H1 (cell line): ENCODE results near the gene CYP4V2. TPM values are rescaled to one million over a fixed set of nuclear protein-coding genes. Genes with fewer than 3 reads are reported as not detected.

Experiments
- CTCF ChIA-PET: fragments of 300-600 bp; sonication (Branson Sonifier 250); formaldehyde crosslinking; loops from one replicate; lab custom pipeline; 2021; ENCODE audit not compliant: partially characterized antibody; lab: Charles Lee
- POLR2A ChIA-PET: fragments of 300-600 bp; sonication (Branson Sonifier 250); formaldehyde crosslinking; loops from one replicate; lab custom pipeline; 2021; ENCODE audit warnings: inconsistent platforms; ENCODE audit not compliant: partially characterized antibody; lab: Charles Lee
- DNase-seq, 2 experiments: peaks; one replicate each; pipeline versions ENCODE4 v3.0.0 to v3.0.0-alpha.2; 2010 to 2022; ENCODE audit warnings: low spot score in 2 of 2, low read depth in 1 of 2, mixed read lengths in 1 of 2
- FAIRE-seq: peaks from 2 replicates; lab custom pipeline; 2011; peaks lifted over from hg19 to GRCh38; lab: Jason Lieb, UNC
- H2AFZ ChIP-seq: 2 replicates; pipeline ENCODE4 v1.8.1; 2012; ENCODE audit warnings: low read length, inconsistent platforms
- H2AK5ac ChIP-seq: 2 replicates; pipeline ENCODE4 v1.6.1; 2013; ENCODE audit warnings: low read depth, low read length
- H2BK120ac ChIP-seq: replicated peaks from 2 replicates; pipeline ENCODE3; 2013; ENCODE audit warnings: low read depth, low read length, inconsistent platforms
- H2BK12ac ChIP-seq: 2 replicates; pipeline ENCODE4 v1.6.1; 2013; ENCODE audit warnings: low read depth, low read length
- H2BK15ac ChIP-seq: 2 replicates; pipeline ENCODE4 v1.6.1; 2013; ENCODE audit warnings: low read length
- H2BK20ac ChIP-seq: 2 replicates; pipeline ENCODE4 v1.6.1; 2013; ENCODE audit warnings: low read length
- H2BK5ac ChIP-seq: 2 replicates; pipeline ENCODE4 v1.6.1; 2013; ENCODE audit warnings: low read depth, low read length
- H3K14ac ChIP-seq: 2 replicates; pipeline ENCODE4 v1.6.1; 2013; ENCODE audit warnings: inconsistent platforms; ENCODE audit not compliant: insufficient read length
- H3K18ac ChIP-seq: 2 replicates; pipeline ENCODE4 v1.6.1; 2013; ENCODE audit warnings: low read length; ENCODE audit errors: extremely low read depth
- H3K23ac ChIP-seq: 2 replicates; pipeline ENCODE4 v1.6.1; 2013; ENCODE audit warnings: inconsistent platforms; ENCODE audit not compliant: insufficient read length
- H3K23me2 ChIP-seq: 2 replicates; pipeline ENCODE4 v1.6.1; 2013; ENCODE audit warnings: low read depth, low read length
- H3K27ac ChIP-seq: 2 replicates; pipeline ENCODE4 v1.6.1; 2011; ENCODE audit warnings: low read depth, low read length, inconsistent platforms
- H3K27me3 ChIP-seq, 4 experiments: replicated peaks in 1 of 4; 1 replicate in 1 of 4; 2 replicates in 3 of 4; pipeline versions ENCODE4 v1.6.1 to v1.8.1; 2011 to 2013; ENCODE audit warnings: low read length in 3 of 4, mild to moderate bottlenecking in 3 of 4, inconsistent platforms in 2 of 4, mixed read lengths in 2 of 4, moderate library complexity in 1 of 4; ENCODE audit not compliant: control insufficient read depth in 3 of 4, insufficient read depth in 3 of 4; ENCODE audit errors: extremely low read depth in 1 of 4
- H3K36me3 ChIP-seq, 4 experiments: 2 replicates each; pipeline versions ENCODE4 v1.6.1 to v1.8.1; 2011 to 2013; ENCODE audit warnings: mild to moderate bottlenecking in 4 of 4, low read length in 3 of 4, moderate library complexity in 2 of 4, control low read depth in 1 of 4, inconsistent platforms in 1 of 4; ENCODE audit not compliant: insufficient read depth in 4 of 4, control insufficient read depth in 2 of 4
- H3K4ac ChIP-seq: replicated peaks from 2 replicates; pipeline ENCODE3; 2013; ENCODE audit warnings: low read length, low read depth, mixed read lengths, inconsistent platforms; ENCODE audit not compliant: insufficient read length
- H3K4me1 ChIP-seq, 4 experiments: replicated peaks in 1 of 4; 1 replicate in 1 of 4; 2 replicates in 3 of 4; pipeline versions ENCODE4 v1.6.1 to v1.8.1; 2011 to 2013; ENCODE audit warnings: low read length in 3 of 4, inconsistent platforms in 2 of 4, mixed read lengths in 1 of 4; ENCODE audit not compliant: insufficient read depth in 4 of 4, control insufficient read depth in 3 of 4
- H3K4me2 ChIP-seq, 2 experiments: 2 replicates each; pipeline versions ENCODE4 v1.6.1 to v1.8.1; 2011 to 2013; ENCODE audit warnings: low read depth in 2 of 2, low read length in 2 of 2, control low read depth in 1 of 2, inconsistent platforms in 1 of 2, mild to moderate bottlenecking in 1 of 2; ENCODE audit not compliant: insufficient read depth in 1 of 2
- H3K4me3 ChIP-seq, 4 experiments: fragments of 200-600, 300-600 bp in 1 of 4; sonication (generic), shearing (Covaris generic), sonication (Bioruptor Twin) in 1 of 4; 2 replicates each; pipeline versions ENCODE4 v1.5.1 to v1.8.1; 2011 to 2016; ENCODE audit warnings: low read length in 4 of 4, low read depth in 3 of 4, control low read depth in 2 of 4, inconsistent platforms in 2 of 4, mild to moderate bottlenecking in 2 of 4, mixed read lengths in 1 of 4, moderate library complexity in 1 of 4; ENCODE audit not compliant: insufficient read depth in 2 of 4; ENCODE audit errors: extremely low read depth in 1 of 4
- H3K56ac ChIP-seq: replicated peaks from 2 replicates; pipeline ENCODE3; 2013; ENCODE audit warnings: low read depth, mild to moderate bottlenecking, mixed read lengths, low read length, inconsistent platforms; ENCODE audit not compliant: insufficient read length
- H3K79me1 ChIP-seq: 2 replicates; pipeline ENCODE4 v1.6.1; 2013; ENCODE audit warnings: low read depth, low read length, control low read depth
- H3K79me2 ChIP-seq, 2 experiments: 2 replicates each; pipeline versions ENCODE4 v1.6.1 to v1.8.1; 2012 to 2013; ENCODE audit warnings: low read length in 2 of 2, mild to moderate bottlenecking in 2 of 2, inconsistent platforms in 1 of 2; ENCODE audit not compliant: insufficient read depth in 2 of 2, control insufficient read depth in 1 of 2
- H3K9ac ChIP-seq, 4 experiments: replicated peaks in 1 of 4; 1 replicate in 1 of 4; 2 replicates in 3 of 4; pipeline versions ENCODE4 v1.6.1 to v1.8.1; 2011 to 2013; ENCODE audit warnings: low read depth in 3 of 4, low read length in 3 of 4, control low read depth in 2 of 4, mild to moderate bottlenecking in 2 of 4, moderate library complexity in 2 of 4, inconsistent platforms in 1 of 4; ENCODE audit errors: extremely low read depth in 1 of 4
- H3K9me3 ChIP-seq, 2 experiments: 2 replicates each; pipeline versions ENCODE4 v1.6.1 to v1.8.1; 2012 to 2013; ENCODE audit warnings: mild to moderate bottlenecking in 2 of 2, moderate library complexity in 2 of 2, control low read depth in 1 of 2, inconsistent platforms in 1 of 2, low read depth in 1 of 2, low read length in 1 of 2, mixed read lengths in 1 of 2; ENCODE audit not compliant: insufficient read depth in 2 of 2
- H4K20me1 ChIP-seq, 2 experiments: replicated peaks in 1 of 2; 2 replicates each; pipeline versions ENCODE3 to v1.8.1; 2011 to 2013; ENCODE audit warnings: inconsistent platforms in 2 of 2, low read length in 2 of 2, mild to moderate bottlenecking in 1 of 2; ENCODE audit not compliant: insufficient read depth in 2 of 2, control insufficient read depth in 1 of 2
- H4K5ac ChIP-seq: 2 replicates; pipeline ENCODE4 v1.6.1; 2013; ENCODE audit warnings: low read length, low read depth, mixed read lengths, inconsistent platforms; ENCODE audit not compliant: insufficient read length
- H4K8ac ChIP-seq: 2 replicates; pipeline ENCODE4 v1.8.0; 2013; ENCODE audit warnings: mild to moderate bottlenecking, moderate library complexity, low read length, inconsistent platforms; ENCODE audit not compliant: insufficient read depth; ENCODE audit errors: extremely low read depth
- H4K91ac ChIP-seq: replicated peaks from 2 replicates; pipeline ENCODE3; 2013; ENCODE audit warnings: low read length, mixed read lengths, inconsistent platforms; ENCODE audit not compliant: insufficient read length
- ATF3 ChIP-seq: IDR thresholded peaks from 2 replicates; pipeline ENCODE4 v1.6.1; 2011; ENCODE audit warnings: low read depth, mild to moderate bottlenecking, low read length; ENCODE audit not compliant: insufficient read depth
- E2F6 ChIP-seq: IDR thresholded peaks from 2 replicates; pipeline ENCODE4 v1.6.1; 2012; ENCODE audit warnings: inconsistent platforms
- EZH2 ChIP-seq: fragments of 200-600 bp; sonication (generic); IDR thresholded peaks from 2 replicates; pipeline ENCODE4 v1.7.1; 2012; ENCODE audit warnings: low read depth, mild to moderate bottlenecking, moderate library complexity, low read length, inconsistent platforms; ENCODE audit not compliant: severe bottlenecking
- KDM4A ChIP-seq: IDR thresholded peaks from one replicate; pipeline ENCODE4 v1.7.1; 2012; ENCODE audit warnings: low read depth, mild to moderate bottlenecking, moderate library complexity, low read length, inconsistent platforms; ENCODE audit not compliant: severe bottlenecking
- NRF1 ChIP-seq: IDR thresholded peaks from 2 replicates; pipeline ENCODE4 v1.6.1; 2011; ENCODE audit warnings: mild to moderate bottlenecking, low read depth, low read length, improper control_type of control experiment
- RXRA ChIP-seq: IDR thresholded peaks from 2 replicates; pipeline ENCODE4 v1.6.1; 2011; ENCODE audit warnings: low read depth, mild to moderate bottlenecking, low read length, moderate library complexity; ENCODE audit not compliant: insufficient read depth
- SIRT6 ChIP-seq: IDR thresholded peaks from one replicate; pipeline ENCODE4 v1.7.1; 2012; ENCODE audit warnings: low read length, inconsistent platforms
- USF2 ChIP-seq: IDR thresholded peaks from 2 replicates; pipeline ENCODE4 v1.6.1; 2011; ENCODE audit warnings: low read length, improper control_type of control experiment
- ZNF274 ChIP-seq: IDR thresholded peaks from 2 replicates; pipeline ENCODE4 v1.7.0; 2012; ENCODE audit warnings: low read length, borderline replicate concordance; ENCODE audit errors: extremely low read depth
- WGBS, 2 experiments: shearing (Covaris generic) in 1 of 2; methylation state at CpG; one replicate each; pipeline versions ENCODE4 v1.1.6 to v1.1.7; 2013 to 2015; ENCODE audit warnings: low lambda C conversion rate in 2 of 2, mixed read lengths in 2 of 2, inconsistent platforms in 1 of 2, low coverage in 1 of 2, missing lambda C conversion rate in 1 of 2; ENCODE audit not compliant: insufficient replicate concordance in 2 of 2, insufficient coverage in 1 of 2, insufficient read length in 1 of 2; ENCODE audit errors: extremely low coverage in 1 of 2, missing lambda C conversion rate in 1 of 2; 5-methylcytosine and 5-hydroxymethylcytosine counted together
- polyA plus RNA-seq, 7 experiments: library from polyadenylated mRNA; depleted of rRNA in 3 of 7; stranded (reverse) in 5 of 7; unstranded in 2 of 7; fragments of >200 nt in 5 of 7; fragments of 200-250 nt in 2 of 7; gene quantifications; 1 replicate in 5 of 7; 2 replicates in 1 of 7; 4 replicates in 1 of 7; pipeline versions ENCODE4 v1.2.1 to v1.2.3, GENCODE V29; 2011 to 2013; ENCODE audit warnings: missing spikeins in 2 of 7, mixed read lengths in 2 of 7
- total RNA-seq: library from RNA; stranded (reverse); fragmentation: NEBNext Ultra II Directional; extraction: Animal tissue kit (Norgen Biotek cat#: 25700); gene quantifications from 2 replicates; pipeline ENCODE4 v1.2.1, GENCODE V29; 2021

CYP4V2 gene
- total and polyA plus RNA-seq, 2 of the 8 experiments (the other 6 are each of a cell fraction or from before 2014, with no cell fraction given): 0.65 to 1.0 TPM

GRCh38 chr4:186150926-186151325 is 40.4 kb upstream of the CYP4V2 start:
- H4K91ac ChIP-seq: peak overlapping the region; percentile 76
- H2BK120ac ChIP-seq: no peak overlapping the region
- peaks cover under 1 to 9% (median 5%) of the 10 kb centered on the region in 4 experiments for H3K27me3 ChIP-seq
- POLR2A ChIA-PET: no interaction called here
- no peaks in the 10 kb centered on the region for H3K79me1 ChIP-seq
- H3K79me2 ChIP-seq: no peaks in the 10 kb centered on the region
- no peak overlapping the region for H3K18ac ChIP-seq
- no peak overlapping the region for H3K4ac ChIP-seq
- 0 out of 2 replicates have a peak overlapping the region, but pooled peaks have one; percentile 16 for H2BK15ac ChIP-seq
- no peak overlapping the region for H3K27ac ChIP-seq
- no peak overlapping the region for H3K14ac ChIP-seq
- no peak overlapping the region for H3K4me3 ChIP-seq
- no peak overlapping the region for H2AFZ ChIP-seq
- no peak overlapping the region for H4K5ac ChIP-seq
- DNase-seq (no peak), FAIRE-seq (no peak)
- no peaks in the 10 kb centered on the region; a peak in 1 of 4 replicates for H3K9me3 ChIP-seq
- no peak overlapping the region for H2AK5ac ChIP-seq
- no peak overlapping the region for H2BK20ac ChIP-seq
- no peak for TF ChIP-seq USF2
- TF ChIP-seq KDM4A: no peak
- TF ChIP-seq SIRT6: no peak
- TF ChIP-seq ATF3: no peak
- no peak for TF ChIP-seq EZH2
- TF ChIP-seq ZNF274: no peak
- no peak for TF ChIP-seq RXRA
- TF ChIP-seq NRF1: no peak
- TF ChIP-seq E2F6: no peak
- peaks cover 1 to 6% (median 4%) of the 10 kb centered on the region in 4 experiments; a peak in 5 of 7 replicates for H3K4me1 ChIP-seq
- no peak overlapping the region for H3K23ac ChIP-seq
- no peak overlapping the region for H4K8ac ChIP-seq
- H2BK5ac ChIP-seq: no peak overlapping the region
- WGBS, 2 experiments: 94% methylated on average over 13 of the region's 13 CpGs; no CpG with 5 or more reads in 1 of the 2 experiments
- H3K9ac ChIP-seq: no peak overlapping the region
- H3K23me2 ChIP-seq: no peaks in the 10 kb centered on the region
- H3K4me2 ChIP-seq: no peak overlapping the region
- CTCF ChIA-PET: interaction anchor here (1.2 to 2.3 kb wide), 7 partner anchors 13 to 130 kb away, joined by 3 to 12 read pairs (median 4); no protein-coding TSS in a partner anchor
- H4K20me1 ChIP-seq: no peaks in the 10 kb centered on the region
- H2BK12ac ChIP-seq: 0 out of 2 replicates have a peak overlapping the region, but pooled peaks have one; percentile 23
- no peak overlapping the region for H3K56ac ChIP-seq
- H3K36me3 ChIP-seq: no peaks in the 10 kb centered on the region
